RWPE2 (cell line): ENCODE results near the gene POT1.

Experiments
- ATAC-seq: fragments of 200-7000 bp; cut with Tn5 transposase; 3 replicates; pipeline ENCODE4 v1.9.1; 2021; ENCODE audit warnings: low read depth
- DNase-seq: peaks from one replicate; pipeline ENCODE4 v3.0.0-alpha.2; 2020; ENCODE audit warnings: low spot score
- H3K27ac ChIP-seq: fragments of 450-650 bp; 2 replicates; pipeline ENCODE4 v1.5.1; 2017; ENCODE audit warnings: mild to moderate bottlenecking; ENCODE audit not compliant: poor library complexity, severe bottlenecking
- H3K27me3 ChIP-seq: fragments of 250-450 bp; sonication (Bioruptor Pico); 2 replicates; pipeline ENCODE4 v1.5.1; 2021; ENCODE audit warnings: mild to moderate bottlenecking, moderate library complexity; ENCODE audit not compliant: insufficient read depth, poor library complexity, severe bottlenecking
- H3K36me3 ChIP-seq: fragments of 250-450 bp; sonication (Bioruptor Pico); 2 replicates; pipeline ENCODE4 v1.5.1; 2020; ENCODE audit warnings: low read depth, mild to moderate bottlenecking, moderate library complexity
- H3K4me1 ChIP-seq: fragments of 250-450 bp; sonication (Bioruptor Pico); 2 replicates; pipeline ENCODE4 v1.5.1; 2021; ENCODE audit warnings: mild to moderate bottlenecking, moderate library complexity; ENCODE audit not compliant: insufficient read depth, poor library complexity, severe bottlenecking
- H3K4me3 ChIP-seq: fragments of 250-450 bp; sonication (Bioruptor Pico); 2 replicates; pipeline ENCODE4 v1.5.1; 2021; ENCODE audit warnings: mild to moderate bottlenecking, moderate library complexity; ENCODE audit not compliant: severe bottlenecking
- H3K9me3 ChIP-seq: fragments of 250-450 bp; sonication (Bioruptor Pico); 2 replicates; pipeline ENCODE4 v1.5.1; 2021; ENCODE audit warnings: mild to moderate bottlenecking, moderate library complexity; ENCODE audit not compliant: severe bottlenecking
- TF ChIP-seq, protein P1 (sequence below): fragments of 450-650 bp; IDR thresholded peaks from one replicate; pipeline ENCODE4 v1.5.1; 2017; ENCODE audit warnings: mild to moderate bottlenecking, moderate library complexity; ENCODE audit not compliant: poor library complexity, severe bottlenecking

The POT1 gene

DNA sequence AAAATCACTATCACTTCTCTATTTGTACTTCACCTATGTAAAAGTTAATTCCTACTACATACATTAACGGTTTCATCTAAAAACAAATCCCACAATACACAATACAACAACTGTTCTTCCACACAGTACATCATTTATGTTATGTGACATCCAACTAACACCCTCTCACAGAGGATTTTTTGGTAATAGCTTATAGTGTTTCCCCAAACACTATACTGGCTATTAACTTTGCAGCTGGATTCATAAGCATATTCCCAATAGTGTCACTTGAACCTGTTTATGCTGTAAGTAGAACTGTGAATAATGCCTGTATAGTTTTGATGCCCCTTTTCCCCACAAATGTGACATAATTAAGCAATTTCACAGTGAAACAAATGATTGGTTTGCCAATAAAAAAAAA, 49.9 kb downstream of the POT1 start:
- TF ChIP-seq, protein P1, sequence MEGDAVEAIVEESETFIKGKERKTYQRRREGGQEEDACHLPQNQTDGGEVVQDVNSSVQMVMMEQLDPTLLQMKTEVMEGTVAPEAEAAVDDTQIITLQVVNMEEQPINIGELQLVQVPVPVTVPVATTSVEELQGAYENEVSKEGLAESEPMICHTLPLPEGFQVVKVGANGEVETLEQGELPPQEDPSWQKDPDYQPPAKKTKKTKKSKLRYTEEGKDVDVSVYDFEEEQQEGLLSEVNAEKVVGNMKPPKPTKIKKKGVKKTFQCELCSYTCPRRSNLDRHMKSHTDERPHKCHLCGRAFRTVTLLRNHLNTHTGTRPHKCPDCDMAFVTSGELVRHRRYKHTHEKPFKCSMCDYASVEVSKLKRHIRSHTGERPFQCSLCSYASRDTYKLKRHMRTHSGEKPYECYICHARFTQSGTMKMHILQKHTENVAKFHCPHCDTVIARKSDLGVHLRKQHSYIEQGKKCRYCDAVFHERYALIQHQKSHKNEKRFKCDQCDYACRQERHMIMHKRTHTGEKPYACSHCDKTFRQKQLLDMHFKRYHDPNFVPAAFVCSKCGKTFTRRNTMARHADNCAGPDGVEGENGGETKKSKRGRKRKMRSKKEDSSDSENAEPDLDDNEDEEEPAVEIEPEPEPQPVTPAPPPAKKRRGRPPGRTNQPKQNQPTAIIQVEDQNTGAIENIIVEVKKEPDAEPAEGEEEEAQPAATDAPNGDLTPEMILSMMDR, result no peak
- no peak for DNase-seq
- no peak overlapping the region for H3K27ac ChIP-seq
- no peaks in the 10 kb centered on the region; the same call in 1 of the 2 replicates for H3K36me3 ChIP-seq
- no peaks in the 10 kb centered on the region for H3K9me3 ChIP-seq
- no peak overlapping the region for H3K4me3 ChIP-seq
- no peak for ATAC-seq
- no peaks in the 10 kb centered on the region for H3K27me3 ChIP-seq
- H3K4me1 ChIP-seq, result no peaks in the 10 kb centered on the region

DNA sequence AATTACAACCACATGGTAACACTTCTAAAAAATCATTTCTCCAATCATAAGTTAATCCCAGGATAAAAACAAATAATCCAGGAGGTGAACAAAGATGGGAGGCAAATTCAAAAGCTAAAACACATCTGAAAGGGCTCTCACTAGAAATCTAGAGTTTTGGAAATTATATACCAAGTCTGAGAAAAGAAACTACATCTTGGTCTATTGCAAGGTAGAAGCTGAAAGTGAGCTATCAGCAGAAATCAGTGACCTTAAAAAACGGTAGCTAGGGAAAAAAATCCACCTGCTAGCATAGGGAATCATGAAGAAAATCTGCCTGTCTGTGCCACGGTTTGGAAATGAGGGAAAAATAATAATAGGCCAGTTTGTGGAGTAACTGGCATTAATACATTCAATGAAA, 50.5 kb downstream of the POT1 start:
- no peaks in the 10 kb centered on the region for H3K27me3 ChIP-seq
- no peak for ATAC-seq
- no peak overlapping the region for H3K4me3 ChIP-seq
- DNase-seq, result no peak
- H3K27ac ChIP-seq, result no peak overlapping the region
- no peaks in the 10 kb centered on the region for H3K4me1 ChIP-seq
- TF ChIP-seq, protein P1, result no peak
- H3K36me3 ChIP-seq, result no peaks in the 10 kb centered on the region; the same call in 1 of the 2 replicates
- H3K9me3 ChIP-seq, result no peaks in the 10 kb centered on the region

DNA sequence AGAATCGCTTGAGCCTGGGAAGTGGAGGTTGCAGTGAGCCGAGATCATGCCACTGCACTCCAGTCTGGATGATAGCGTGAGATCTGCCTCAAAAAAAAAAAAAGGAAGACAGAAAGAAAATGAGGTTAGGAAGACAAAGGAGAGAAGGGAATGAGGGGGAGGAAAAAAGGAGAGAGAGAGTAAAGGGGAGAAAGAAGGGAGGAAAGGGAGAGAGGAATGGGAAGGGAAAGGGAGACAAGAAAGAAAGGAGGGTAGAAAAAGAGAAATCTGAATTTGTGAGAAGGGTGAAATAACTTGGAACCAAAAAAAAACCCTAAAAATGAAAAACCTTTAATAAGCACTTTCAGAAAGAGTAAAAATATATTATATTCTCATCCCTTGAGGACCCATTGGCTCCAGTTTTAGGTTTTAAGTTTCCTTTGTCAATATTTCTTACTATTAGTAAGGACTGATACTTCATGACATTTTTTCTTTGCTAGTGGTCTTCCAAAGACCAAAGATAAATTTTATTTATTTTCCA, 54.9 kb downstream of the POT1 start:
- H3K9me3 ChIP-seq, result no peaks in the 10 kb centered on the region
- DNase-seq (no peak), ATAC-seq (no peak)
- H3K27ac ChIP-seq, result no peak overlapping the region
- H3K4me1 ChIP-seq, result no peaks in the 10 kb centered on the region
- TF ChIP-seq, protein P1, result no peak
- H3K4me3 ChIP-seq, result no peak overlapping the region
- no peaks in the 10 kb centered on the region for H3K27me3 ChIP-seq
- H3K36me3 ChIP-seq, result no peaks in the 10 kb centered on the region; the same call in 1 of the 2 replicates

DNA sequence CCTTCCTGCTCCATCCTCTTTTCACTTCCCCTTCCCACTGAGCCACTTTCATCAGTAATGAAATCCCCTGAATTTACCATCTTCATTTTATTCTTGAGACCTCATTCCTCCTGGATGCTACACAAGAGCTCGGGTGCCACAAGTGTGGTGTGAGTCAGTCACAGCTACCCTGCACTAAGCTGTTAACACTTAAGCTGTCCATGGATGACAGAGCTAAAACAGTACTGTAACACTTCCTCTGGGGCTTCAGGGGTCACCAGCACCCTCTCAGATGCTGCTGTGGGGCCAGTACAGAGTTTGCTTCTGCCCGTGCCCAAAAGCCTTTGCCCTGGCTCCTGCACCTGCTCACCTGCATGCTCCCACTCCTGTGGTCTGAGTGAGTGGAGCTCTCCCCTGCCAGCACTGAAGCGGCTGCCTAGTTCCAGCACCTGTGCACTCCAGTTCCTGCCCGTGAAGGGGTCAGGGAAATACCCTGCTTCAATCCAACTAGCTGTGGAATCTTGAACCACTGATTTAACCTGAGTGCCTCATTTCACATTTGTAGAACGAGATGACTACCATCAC, 71.9 kb downstream of the POT1 start:
- Histone ChIP-seq H3K4me1 (no peaks in the 10 kb centered on the region), H3K4me3 (no peak overlapping the region), H3K27ac (no peak overlapping the region), H3K27me3 (no peaks in the 10 kb centered on the region), H3K9me3 (no peaks in the 10 kb centered on the region), H3K36me3 (peaks cover 25% of the 10 kb centered on the region)
- ATAC-seq (no peak), DNase-seq (no peak)
- TF ChIP-seq, protein P1, result no peak

DNA sequence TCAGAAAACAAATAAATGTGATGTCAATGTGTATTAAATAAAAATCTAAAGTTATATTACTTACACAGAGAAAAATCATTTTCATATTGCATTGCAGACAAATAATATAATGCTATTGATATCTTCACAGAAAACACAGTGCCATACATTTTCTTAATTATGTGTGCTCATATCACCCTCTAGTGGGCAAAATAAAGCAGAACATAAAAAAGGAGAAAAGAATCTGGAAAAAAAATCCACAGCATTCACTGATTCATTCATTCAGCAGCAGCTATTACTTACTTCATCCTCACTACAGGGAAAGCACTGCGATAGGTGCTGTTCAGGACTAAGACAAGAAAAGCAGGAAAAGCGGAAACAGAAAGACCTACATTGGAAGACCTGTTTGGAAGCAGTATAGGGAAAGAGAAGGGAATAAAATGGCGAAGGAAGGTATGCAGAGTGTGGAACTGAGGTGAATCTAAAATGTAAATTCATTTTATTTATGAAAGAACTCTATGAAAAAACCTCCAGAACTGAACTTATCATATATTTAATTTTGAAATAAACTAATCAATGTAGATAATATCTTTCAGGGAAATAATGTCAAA, 73.2 kb downstream of the POT1 start:
- H3K4me1 ChIP-seq, result no peaks in the 10 kb centered on the region
- H3K36me3 ChIP-seq, result peaks cover 35% of the 10 kb centered on the region
- H3K27ac ChIP-seq, result no peak overlapping the region
- no peak overlapping the region for H3K4me3 ChIP-seq
- H3K9me3 ChIP-seq, result no peaks in the 10 kb centered on the region
- DNase-seq, result no peak
- ATAC-seq, result no peak
- H3K27me3 ChIP-seq, result no peaks in the 10 kb centered on the region
- TF ChIP-seq, protein P1, result peak; percentile 84
